ENCODE results near the gene COA8. TPM values are rescaled to one million over a fixed set of nuclear protein-coding genes. Genes with fewer than 3 reads are reported as not detected.

COA8 gene
- total RNA-seq, 1 donor from 2014 or later, result 17.2 TPM

DNA sequence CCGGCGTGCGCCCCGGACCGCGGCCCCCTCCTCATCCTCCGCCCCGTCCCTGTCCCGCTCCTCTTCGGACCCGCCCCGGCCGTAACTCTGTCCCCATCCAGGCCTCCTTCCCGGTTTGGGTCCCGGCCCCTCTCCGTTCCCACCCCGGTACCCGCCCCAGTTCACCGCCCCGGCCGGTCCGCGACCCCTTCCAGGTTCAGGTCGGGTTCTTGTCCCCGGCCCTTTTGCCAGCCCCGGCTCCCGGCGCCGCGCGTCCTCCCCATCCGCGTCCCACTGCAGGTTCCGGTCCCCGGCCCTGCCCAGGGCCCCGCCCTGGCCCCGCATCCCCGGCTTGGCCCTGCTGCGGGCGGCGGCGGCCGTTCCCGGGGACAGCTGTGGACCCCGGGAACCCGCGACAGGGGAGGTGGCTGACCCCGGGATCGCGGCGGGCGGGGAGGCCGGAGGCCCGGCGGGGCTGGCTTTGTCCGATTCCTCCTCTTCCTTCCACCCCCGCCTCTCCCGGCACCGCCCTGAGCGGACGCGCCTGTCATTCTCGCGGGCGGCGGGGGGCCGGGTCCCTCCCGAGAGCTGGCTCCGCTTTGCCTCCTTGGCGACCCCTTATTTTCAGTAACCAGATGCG lies 66.9 kb downstream of the COA8 start:
- Histone ChIP-seq H3K27me3 (no peaks in the 10 kb centered on the region), H3K4me1 (peaks cover 74% of the 10 kb centered on the region), H3K9me3 (no peaks in the 10 kb centered on the region), H3K4me3 (peak overlapping the region; percentile 96 to 97), H3K27ac (peak overlapping the region; percentile 99), H3K36me3 (no peaks in the 10 kb centered on the region)
- peak in 1 of 2 donors; percentile 28 for TF ChIP-seq POLR2A (IDR thresholded peaks at IDR 0.05)
- no peak for TF ChIP-seq POLR2AphosphoS5 (IDR thresholded peaks at IDR 0.05; ENCODE audit: insufficient read depth in 1 of 2, low read depth in 1 of 2)
- intact Hi-C loops (cut with DNase I), result loop anchor here (10.0 kb wide), 1 partner anchor 55 kb away; no protein-coding TSS in a partner anchor
- no peak for DNase-seq (ENCODE audit: extremely low spot score in 2 of 2)

DNA sequence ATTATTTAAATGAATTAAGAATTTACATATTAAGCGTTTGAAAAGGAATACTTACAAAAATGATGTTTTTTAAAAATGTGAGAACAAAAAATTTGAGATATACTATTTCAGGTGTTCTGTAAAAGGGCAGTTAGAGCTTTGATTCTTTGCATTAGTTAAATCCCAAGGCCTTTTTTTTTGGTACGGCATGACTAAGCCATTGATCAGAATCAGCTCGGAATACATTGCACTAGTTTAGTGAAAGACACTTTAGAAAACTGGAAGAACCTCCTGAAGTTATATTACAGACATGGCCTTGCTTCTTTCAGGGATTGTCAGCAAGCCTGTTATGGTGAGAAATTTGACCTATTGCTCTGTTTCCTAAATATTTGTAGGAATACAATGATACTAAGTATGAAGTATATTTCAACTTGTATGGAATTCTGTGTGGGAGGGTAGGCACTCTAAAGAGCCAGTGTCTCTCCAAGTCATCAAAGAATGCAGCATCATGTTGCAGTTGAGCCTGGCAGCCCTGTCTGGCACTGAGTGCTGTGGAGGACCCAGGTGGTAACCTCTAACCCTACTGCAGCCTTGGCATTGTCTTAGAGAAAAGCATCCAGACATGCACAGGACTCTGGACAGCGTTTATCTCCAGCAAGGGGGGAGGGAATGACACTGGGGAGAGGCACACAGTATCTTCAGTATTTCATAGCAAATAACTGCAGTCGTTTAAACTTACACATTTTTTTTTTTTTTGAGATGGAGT lies 67.8 kb downstream of the COA8 start:
- Histone ChIP-seq H3K27ac (peak overlapping the region; percentile 99), H3K27me3 (no peaks in the 10 kb centered on the region), H3K9me3 (no peaks in the 10 kb centered on the region), H3K4me3 (peak overlapping the region; percentile 96 to 97), H3K4me1 (peaks cover 73% of the 10 kb centered on the region), H3K36me3 (no peaks in the 10 kb centered on the region)
- no peak for DNase-seq (ENCODE audit: extremely low spot score in 2 of 2)
- intact Hi-C loops (cut with DNase I), result no loop called here
- TF ChIP-seq POLR2AphosphoS5 (IDR thresholded peaks at IDR 0.05; ENCODE audit: insufficient read depth in 1 of 2, low read depth in 1 of 2) (no peak), POLR2A (IDR thresholded peaks at IDR 0.05) (no peak)
- TF ChIP-seq, protein P1, sequence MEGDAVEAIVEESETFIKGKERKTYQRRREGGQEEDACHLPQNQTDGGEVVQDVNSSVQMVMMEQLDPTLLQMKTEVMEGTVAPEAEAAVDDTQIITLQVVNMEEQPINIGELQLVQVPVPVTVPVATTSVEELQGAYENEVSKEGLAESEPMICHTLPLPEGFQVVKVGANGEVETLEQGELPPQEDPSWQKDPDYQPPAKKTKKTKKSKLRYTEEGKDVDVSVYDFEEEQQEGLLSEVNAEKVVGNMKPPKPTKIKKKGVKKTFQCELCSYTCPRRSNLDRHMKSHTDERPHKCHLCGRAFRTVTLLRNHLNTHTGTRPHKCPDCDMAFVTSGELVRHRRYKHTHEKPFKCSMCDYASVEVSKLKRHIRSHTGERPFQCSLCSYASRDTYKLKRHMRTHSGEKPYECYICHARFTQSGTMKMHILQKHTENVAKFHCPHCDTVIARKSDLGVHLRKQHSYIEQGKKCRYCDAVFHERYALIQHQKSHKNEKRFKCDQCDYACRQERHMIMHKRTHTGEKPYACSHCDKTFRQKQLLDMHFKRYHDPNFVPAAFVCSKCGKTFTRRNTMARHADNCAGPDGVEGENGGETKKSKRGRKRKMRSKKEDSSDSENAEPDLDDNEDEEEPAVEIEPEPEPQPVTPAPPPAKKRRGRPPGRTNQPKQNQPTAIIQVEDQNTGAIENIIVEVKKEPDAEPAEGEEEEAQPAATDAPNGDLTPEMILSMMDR (IDR thresholded peaks at IDR 0.05), result no peak

DNA sequence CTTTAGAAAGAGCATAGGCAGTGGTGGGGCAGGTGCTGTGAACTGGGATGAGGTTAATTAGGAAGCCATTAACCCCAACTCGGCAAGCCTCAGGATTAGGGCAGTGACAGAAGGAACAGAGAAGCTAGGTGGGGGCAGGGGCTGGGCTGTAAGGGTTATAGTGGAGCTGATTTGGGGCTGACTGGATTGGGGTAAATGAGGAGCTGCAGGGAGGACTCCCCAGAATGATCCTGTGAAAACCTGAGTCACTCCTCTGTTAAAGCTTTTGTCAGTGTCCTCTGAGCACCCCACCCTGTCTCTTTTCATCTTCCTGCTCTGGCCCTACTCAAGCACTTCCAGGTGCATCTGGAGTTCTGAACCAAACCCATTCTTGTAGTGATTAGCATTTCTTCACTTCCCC lies 70.6 kb downstream of the COA8 start:
- H3K9me3 ChIP-seq, result no peaks in the 10 kb centered on the region
- intact Hi-C loops (cut with DNase I), result no loop called here
- no peak overlapping the region for H3K27ac ChIP-seq
- TF ChIP-seq, protein P1 (IDR thresholded peaks at IDR 0.05), result no peak
- no peak for TF ChIP-seq POLR2AphosphoS5 (IDR thresholded peaks at IDR 0.05; ENCODE audit: insufficient read depth in 1 of 2, low read depth in 1 of 2)
- no peak for TF ChIP-seq POLR2A (IDR thresholded peaks at IDR 0.05)
- H3K36me3 ChIP-seq, result no peaks in the 10 kb centered on the region
- no peak for DNase-seq (ENCODE audit: extremely low spot score in 2 of 2)
- no peaks in the 10 kb centered on the region for H3K27me3 ChIP-seq
- peaks cover 80% of the 10 kb centered on the region for H3K4me1 ChIP-seq
- no peak overlapping the region for H3K4me3 ChIP-seq

DNA sequence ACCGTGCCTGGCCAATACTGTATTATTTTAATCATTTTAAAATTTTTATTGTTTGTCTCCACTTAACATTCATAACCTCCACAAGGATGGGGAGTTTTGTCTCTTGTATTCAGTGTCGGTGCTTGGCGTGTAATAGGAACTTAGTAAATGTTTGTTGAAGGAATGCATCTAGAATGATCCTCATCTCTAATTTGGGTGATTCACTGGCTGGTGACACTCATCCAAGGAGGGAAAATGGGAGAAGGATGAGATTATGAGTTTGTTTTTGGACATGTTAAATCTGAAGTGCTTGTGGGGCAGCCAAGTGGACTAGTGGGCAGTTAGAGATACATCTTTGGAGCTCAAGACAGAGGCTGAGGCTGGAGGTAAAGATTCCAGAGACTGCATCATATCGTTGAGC lies 71.4 kb downstream of the COA8 start:
- Histone ChIP-seq H3K27me3 (no peaks in the 10 kb centered on the region), H3K36me3 (no peaks in the 10 kb centered on the region), H3K9me3 (no peaks in the 10 kb centered on the region), H3K4me1 (peaks cover 87% of the 10 kb centered on the region), H3K4me3 (no peak overlapping the region), H3K27ac (peak overlapping the region; percentile 23)
- DNase-seq (ENCODE audit: extremely low spot score in 2 of 2), result no peak
- TF ChIP-seq POLR2A (IDR thresholded peaks at IDR 0.05) (no peak), POLR2AphosphoS5 (IDR thresholded peaks at IDR 0.05; ENCODE audit: insufficient read depth in 1 of 2, low read depth in 1 of 2) (no peak)
- TF ChIP-seq, protein P1 (IDR thresholded peaks at IDR 0.05), result no peak
- intact Hi-C loops (cut with DNase I), result no loop called here

DNA sequence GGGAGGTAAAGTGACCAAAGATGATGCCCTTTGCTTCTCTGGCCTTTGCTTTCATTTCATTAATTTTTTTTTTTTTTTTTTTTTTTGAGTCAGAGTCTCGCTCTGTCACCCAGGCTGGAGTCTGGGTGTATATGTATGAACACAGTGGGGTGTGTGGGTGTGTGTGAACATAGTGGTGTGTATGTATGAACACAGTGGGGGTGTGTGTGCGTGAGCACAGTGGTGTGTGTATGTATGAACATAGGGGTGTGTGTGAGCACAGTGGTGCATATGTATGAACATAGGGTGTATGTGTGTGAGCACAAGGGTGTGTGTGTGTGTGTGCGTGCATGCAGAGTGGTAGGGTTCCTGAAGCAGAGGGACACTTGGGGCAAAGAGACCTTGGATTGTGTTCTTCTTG lies 75.8 kb downstream of the COA8 start:
- Histone ChIP-seq H3K4me1 (peaks cover 84% of the 10 kb centered on the region), H3K36me3 (no peaks in the 10 kb centered on the region), H3K9me3 (no peaks in the 10 kb centered on the region), H3K4me3 (no peak overlapping the region), H3K27me3 (no peaks in the 10 kb centered on the region), H3K27ac (no peak overlapping the region)
- intact Hi-C loops (cut with DNase I), result no loop called here
- no peak for DNase-seq (ENCODE audit: extremely low spot score in 2 of 2)
- TF ChIP-seq POLR2AphosphoS5 (IDR thresholded peaks at IDR 0.05; ENCODE audit: insufficient read depth in 1 of 2, low read depth in 1 of 2) (no peak), POLR2A (IDR thresholded peaks at IDR 0.05) (no peak)
- TF ChIP-seq, protein P1 (IDR thresholded peaks at IDR 0.05), result no peak

Small RNAs within 50 kb of the gene (small RNA-seq; reads per million reads assigned to genes)
- gene RNU4-68P (not detected), gene RNU7-160P (not detected)

Other genes starting within 250 kb of the COA8 start
- gene EIF5, start 228.7 kb upstream of the COA8 start, total RNA-seq, result 186 TPM
- 77.6 TPM for gene MARK3, start 177.5 kb upstream of the COA8 start, total RNA-seq
- gene CKB, start 40.1 kb upstream of the COA8 start, total RNA-seq, result 179 TPM
- gene TRMT61A, start 33.8 kb upstream of the COA8 start, total RNA-seq, result 17.7 TPM
- gene BAG5, start 303 bp upstream of the COA8 start, total RNA-seq, result 21.6 TPM
- gene KLC1, start 66.3 kb downstream of the COA8 start, total RNA-seq, result 322 TPM
- gene XRCC3, start 152.5 kb downstream of the COA8 start, total RNA-seq, result 6.9 TPM
- 172 TPM for gene ZFYVE21, start 152.8 kb downstream of the COA8 start, total RNA-seq

All from vagina (tissue), 2 donors.